ENCODE measurements around the gene LRRC32.

Gene LRRC32

DNA sequence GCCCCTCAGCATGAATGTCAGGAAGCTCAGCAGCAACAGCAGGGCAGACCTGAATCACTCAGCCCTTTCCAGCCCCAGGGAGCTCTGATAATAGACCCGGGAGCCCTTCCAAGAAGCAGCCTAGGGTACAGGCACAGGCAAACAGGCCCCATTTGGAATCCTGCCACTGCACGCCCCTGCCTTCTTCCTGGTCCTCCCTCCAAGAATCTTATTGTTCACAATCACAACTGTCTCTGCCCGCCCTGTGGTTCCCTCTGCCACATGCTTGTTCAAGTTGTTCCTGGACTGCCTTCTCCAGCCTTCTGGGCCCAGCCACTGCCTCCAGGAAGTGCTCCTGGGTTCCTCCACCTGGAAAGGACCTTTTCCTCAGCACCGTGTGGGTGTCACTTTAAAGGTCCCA lies 54.6 kb downstream of the LRRC32 start:
- TF ChIP-seq CTCF (IDR thresholded peaks at IDR 0.05; ENCODE audit: borderline replicate concordance, insufficient read depth, low read depth, low read length) = no peak
- H3K4me3 ChIP-seq (ENCODE audit: low read depth, low read length) = no peak overlapping the region

GRCh38 chr11:76614471-76615179 lies 55.9 kb downstream of the LRRC32 start:
- no peak for TF ChIP-seq CTCF (IDR thresholded peaks at IDR 0.05; ENCODE audit: borderline replicate concordance, insufficient read depth, low read depth, low read length)
- no peak overlapping the region for H3K4me3 ChIP-seq (ENCODE audit: low read depth, low read length)

- no peak overlapping the region for H3K4me3 ChIP-seq (ENCODE audit: low read depth, low read length)
- TF ChIP-seq CTCF (IDR thresholded peaks at IDR 0.05; ENCODE audit: borderline replicate concordance, insufficient read depth, low read depth, low read length) = no peak
These were observed 56.6 kb downstream of the LRRC32 start for GRCh38 chr11:76613901-76614300.

GRCh38 chr11:76612226-76612625 lies 58.3 kb downstream of the LRRC32 start:
- TF ChIP-seq CTCF (IDR thresholded peaks at IDR 0.05; ENCODE audit: borderline replicate concordance, insufficient read depth, low read depth, low read length) = no peak

GRCh38 chr11:76610871-76611475 lies 59.6 kb downstream of the LRRC32 start:
- no peak for TF ChIP-seq CTCF (IDR thresholded peaks at IDR 0.05; ENCODE audit: borderline replicate concordance, insufficient read depth, low read depth, low read length)
- H3K4me3 ChIP-seq (ENCODE audit: low read depth, low read length) = no peak overlapping the region

More at GRCh38 chr11:76612226-76612625, 58.3 kb downstream of the LRRC32 start:
- no peak overlapping the region for H3K4me3 ChIP-seq (ENCODE audit: low read depth, low read length)

DNA sequence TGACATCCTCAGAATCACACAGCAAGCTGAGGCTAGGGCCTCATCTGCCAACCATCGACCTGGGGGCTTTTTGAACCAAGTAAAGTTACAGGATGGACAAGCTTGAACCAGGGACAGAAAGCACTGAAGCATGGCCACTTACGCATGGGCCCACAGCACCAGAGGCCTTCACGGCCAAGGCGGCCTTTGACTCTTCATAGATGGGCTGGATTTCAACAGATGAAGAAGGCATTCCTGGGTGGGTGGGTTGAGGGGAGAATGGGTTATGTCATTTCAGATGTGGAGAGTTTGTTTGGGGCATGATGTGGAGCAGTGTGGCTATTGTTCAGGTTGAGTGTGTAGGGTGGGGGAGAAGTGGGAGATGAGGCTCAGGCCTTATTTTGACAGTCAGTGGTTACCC lies 60.2 kb downstream of the LRRC32 start:
- TF ChIP-seq CTCF (IDR thresholded peaks at IDR 0.05; ENCODE audit: borderline replicate concordance, insufficient read depth, low read depth, low read length) = no peak
- H3K4me3 ChIP-seq (ENCODE audit: low read depth, low read length) = no peak overlapping the region

Data from GM12875 (cell line).